GM18951 (cell line): ENCODE data around the gene MTSS2.

Experiments used
- POLR2A ChIP-seq: IDR thresholded peaks from 4 replicates; pipeline ENCODE4 v1.6.1; 2011; ENCODE audit warnings: mild to moderate bottlenecking; ENCODE audit not compliant: insufficient read length, insufficient read depth; ENCODE audit errors: extremely low read depth
- in situ Hi-C: fragments of 300-500 bp; cut with MboI; formaldehyde crosslinking; loops from one replicate; pipeline ENCODE4 v1.12.0; 2022; ENCODE audit warnings: low sequenced_read_pairs, mixed read lengths, inconsistent platforms; ENCODE audit not compliant: unreplicated experiment

Gene MTSS2

DNA sequence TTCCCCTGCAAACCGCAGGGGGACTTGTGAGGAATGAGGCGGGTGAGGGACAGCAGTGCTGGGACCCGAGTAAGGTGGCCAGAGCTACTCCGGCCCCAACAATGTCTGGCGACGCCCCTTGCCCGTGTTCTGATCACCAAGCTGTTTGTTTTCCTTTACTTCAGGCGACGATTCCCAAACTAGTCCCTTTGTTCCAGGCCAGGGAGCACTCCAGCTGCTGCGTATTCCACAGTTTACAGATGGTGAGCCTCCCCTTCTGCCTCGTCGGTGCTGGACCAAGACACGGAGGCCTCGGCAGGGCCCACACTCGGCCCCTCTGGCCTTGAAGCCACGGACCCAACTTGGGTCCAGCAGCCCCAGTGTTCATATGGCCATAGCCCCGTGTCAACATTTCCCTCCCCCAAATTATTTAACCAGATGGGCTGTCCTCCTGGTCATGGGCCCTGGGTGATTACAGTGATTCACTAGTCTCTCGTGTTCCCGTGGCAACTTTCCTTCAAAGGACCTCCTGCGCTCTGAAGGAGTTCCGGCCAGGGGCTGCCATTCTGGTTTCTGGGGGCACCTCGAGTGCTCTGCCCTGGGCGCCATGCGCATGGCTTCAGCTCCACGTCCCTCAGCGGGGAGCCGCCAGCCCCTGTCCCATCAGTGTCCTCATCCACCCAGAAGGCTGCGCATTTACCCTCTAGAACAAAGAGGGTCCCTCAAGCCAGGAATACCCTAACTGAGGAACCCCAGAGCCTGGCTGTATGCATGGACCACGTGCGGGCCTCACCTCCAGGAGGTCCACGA, 24.8 kb upstream of the MTSS2 start:
- in situ Hi-C loops: no loop called here
- no peak for TF ChIP-seq POLR2A

DNA sequence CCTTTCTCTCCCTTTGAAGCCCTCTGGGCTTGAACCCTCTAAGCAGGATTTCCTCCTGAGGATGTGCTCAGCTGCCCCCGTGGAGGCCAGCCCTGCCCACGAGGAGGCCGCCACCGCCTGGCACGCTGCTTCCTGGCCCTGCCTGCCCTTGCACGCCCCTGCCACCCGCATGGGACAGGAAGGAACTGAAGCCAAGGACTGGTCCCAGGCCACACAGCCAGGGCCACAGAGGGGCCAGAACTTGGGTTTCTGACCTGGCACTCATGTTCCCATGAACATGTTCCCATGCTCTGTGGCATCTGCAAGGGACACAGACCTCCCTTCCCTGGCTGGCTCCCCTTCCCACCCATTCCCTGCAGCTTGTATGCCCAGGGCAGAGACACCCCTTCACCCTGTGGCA, 24.1 kb upstream of the MTSS2 start:
- TF ChIP-seq POLR2A: no peak
- in situ Hi-C loops: no loop called here

DNA sequence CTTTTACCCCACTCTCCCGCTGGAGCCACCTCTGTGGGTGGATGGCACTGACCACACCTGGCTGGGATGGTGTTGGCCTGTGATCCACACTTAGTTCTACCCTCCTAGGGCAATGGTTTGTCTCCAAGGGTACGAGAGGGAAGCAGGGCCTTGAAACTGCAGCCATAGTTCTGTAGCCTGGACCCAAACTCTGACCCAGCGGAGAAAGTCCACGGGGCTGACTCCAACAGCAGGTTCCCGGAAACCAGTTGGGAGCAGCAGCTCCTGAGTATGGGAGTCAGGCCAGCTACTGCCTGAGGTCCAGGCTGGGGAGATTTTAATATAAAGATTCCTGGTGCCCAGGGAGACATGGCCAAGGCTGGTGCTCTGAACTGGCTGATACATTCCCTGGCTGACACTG, 23.6 kb upstream of the MTSS2 start:
- no peak for TF ChIP-seq POLR2A
- in situ Hi-C loops: no loop called here

DNA sequence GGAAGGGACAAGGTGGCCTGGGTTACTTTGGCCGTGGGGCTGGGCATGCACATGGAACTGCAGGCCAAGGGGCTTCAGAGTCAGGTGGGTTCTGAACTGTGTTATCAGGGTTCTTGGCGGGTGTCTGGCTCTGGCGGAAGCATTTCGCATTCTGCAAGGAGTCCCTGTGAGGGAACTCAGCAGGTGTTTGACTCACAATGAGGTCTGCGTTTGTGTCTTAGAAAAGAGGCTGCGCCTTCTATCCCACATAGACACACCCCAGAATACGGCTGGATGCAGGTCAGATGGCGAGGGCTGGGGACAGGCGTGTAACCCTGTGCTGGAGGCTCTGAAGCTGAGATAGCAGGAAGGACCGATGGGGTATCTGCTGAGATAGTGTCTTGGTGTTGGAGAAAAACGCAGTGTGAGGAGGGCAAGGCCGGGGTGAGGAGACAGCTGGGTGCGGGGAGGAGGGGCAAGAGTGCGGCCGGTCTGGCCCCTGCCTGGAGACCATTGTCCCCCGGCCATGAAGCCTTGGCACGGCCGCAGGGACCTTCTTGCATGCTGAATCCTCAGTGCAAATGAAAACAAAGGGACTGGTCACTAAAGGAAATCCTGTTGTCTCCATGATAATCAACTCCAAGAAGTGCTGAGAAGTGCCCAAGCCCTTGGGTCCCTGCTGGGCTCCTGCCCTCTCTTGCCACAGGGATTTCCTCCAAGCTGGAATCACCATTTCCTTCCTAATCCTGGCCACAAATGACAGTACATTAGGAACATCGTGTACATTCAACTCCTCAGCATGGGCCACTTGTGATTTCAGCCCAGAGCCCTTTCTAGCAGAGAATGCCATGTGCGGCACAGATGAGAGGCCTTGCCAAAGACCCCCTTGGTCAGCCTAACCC, 22.8 kb upstream of the MTSS2 start:
- no peak for TF ChIP-seq POLR2A
- in situ Hi-C loops: no loop called here

DNA sequence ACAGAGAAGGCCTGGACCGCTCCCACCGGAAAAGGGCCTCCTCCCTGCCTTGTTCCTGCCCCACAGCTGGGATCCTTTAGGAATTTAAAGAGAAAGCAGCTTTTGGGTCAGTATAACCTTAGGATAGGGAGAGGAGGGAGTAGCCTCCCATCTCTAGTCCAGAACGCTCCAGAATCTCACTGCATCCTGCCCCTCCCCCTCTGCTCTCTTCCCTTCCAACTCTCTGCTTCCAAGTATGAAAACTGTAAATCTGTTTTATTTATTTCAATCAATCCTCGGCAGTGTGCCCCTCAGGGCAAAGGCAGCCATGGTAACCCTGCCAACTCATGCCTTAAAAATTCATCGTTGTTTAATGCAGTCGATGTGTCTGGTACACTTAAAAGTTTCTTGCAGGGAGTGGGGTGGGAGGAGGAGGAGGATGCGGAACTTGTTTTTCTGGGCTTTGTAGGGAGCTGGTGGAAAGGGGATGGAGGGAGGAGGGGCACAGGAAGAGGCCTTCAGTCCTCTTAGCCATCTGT, 21.2 kb upstream of the MTSS2 start:
- in situ Hi-C loops: no loop called here

DNA sequence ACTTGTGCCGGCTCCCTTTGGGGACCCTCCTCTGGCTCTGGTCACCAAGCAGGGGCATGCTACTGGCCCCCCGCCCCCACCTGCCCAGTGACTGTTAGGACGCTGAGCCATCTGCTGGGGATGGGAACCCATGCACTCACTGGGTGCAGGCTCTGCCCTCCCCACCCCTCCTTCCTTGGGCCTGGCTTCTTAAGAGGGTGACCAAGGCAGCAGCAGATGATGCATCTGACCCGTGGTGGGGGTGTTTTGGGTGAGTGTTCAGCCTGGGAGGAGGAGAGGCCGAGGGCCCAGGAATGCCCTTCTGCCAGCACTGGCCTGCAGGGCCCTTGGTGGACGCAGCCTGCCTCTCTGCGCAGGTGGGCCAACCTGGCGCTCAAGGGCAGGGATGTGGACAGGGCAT, 19.2 kb upstream of the MTSS2 start:
- no peak for TF ChIP-seq POLR2A
- in situ Hi-C loops: no loop called here

More for the DNA sequence above, 21.2 kb upstream of the MTSS2 start:
- TF ChIP-seq POLR2A: no peak

DNA sequence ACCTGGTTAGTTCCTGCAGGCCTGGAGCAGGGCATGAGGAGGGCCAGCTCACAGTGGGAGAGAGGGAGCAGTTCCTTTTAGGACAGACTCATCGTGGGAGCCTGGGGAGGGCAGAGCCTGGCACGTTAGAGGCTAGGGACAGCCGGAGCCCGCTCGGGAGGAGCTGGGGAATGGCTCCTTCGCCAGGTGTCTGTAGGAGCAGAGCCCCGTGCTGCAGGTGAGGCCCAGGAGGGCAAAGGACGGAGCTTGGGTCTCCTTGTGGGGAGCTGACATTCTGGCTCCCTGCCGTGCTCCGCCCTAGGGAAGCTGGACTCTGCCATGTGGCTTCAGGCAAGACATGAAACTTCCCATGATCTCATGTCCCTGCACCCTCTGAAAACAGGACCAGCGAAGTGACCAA, 18.7 kb upstream of the MTSS2 start:
- TF ChIP-seq POLR2A: no peak
- in situ Hi-C loops: no loop called here

DNA sequence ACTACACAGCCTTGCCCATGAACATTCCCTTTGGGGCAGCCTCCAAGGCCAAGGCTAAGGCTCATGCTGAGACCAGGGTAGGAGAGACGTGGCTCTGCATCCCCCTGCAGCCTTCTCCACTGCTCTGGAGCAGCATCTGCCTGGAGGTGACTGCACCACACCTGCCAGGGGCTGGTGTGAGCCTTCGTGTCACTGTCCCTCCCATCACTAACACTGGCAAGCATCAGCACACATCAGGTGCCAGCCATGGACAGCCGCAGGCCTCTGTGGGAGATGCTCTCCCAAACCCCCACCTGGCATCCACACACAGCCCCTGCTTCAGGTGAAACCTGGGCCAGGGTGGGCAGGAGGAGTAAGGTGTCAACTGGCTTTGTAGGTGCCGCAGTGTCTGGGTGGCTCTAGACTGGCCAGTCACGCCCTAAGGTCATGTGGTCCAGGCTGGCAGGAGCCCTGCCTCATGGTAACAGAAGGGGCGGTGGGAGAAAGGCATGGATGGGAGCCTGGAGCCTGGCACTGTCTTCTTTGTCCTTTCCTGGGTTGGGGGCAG, 18.1 kb upstream of the MTSS2 start:
- in situ Hi-C loops: no loop called here
- no peak for TF ChIP-seq POLR2A

DNA sequence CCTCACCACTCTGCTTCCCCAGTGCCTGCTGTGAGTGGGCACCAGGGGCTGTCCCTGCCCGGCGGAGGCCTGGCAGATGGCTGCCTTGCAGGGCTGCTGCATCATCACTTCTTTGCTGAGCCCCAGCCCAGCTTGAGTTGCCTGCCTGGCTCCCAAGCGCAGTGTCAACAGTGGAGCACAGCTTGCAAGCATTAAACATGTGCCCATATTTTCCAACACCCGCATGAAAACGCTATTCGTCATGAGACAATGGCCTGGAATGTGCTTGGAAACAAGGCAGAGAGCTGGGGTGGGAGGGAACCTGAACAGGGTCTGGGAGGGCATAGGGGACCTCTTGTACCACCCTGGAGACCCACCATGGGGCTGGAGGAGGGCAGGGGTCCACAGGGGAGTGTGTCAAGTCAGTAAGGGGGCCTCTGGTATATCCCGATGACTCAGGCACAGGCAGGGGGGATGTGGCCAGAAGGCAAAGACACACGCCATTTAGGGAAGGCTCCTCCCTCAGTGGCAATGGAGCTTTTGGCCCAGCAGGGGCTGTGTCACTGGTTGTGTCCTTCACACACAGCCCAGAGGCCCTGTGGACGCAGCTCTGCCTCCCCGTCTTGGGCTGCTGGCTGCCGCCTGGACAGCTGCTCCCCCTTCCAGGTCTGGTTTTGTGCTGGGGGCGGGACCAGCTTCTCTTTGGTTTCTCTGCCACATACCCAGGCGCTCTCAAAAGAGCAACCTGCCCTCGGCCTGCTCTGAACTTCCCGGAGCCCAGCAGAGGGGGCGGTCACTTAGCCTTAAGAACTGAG, 17.4 kb upstream of the MTSS2 start:
- in situ Hi-C loops: no loop called here

DNA sequence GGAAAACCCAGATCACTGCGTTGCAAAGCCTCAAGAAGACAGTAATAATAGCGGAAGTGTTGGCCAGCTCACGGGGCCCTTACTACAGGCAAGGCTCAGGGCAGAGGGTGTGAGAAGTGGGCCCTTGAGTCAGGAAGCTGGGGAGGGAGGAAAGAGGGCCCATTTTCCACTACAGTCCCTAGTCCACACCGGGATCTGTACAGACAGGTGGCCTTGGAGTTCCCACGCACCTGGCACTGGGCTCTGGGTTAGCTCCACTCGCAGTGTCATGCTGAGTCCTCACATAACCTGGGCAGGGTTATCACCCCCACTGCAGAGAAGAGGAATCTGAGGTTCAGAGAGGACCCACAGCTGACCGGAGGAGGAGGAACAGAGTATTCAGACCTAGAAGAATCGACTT, 16.8 kb upstream of the MTSS2 start:
- in situ Hi-C loops: no loop called here
- TF ChIP-seq POLR2A: no peak

More for the DNA sequence above, 17.4 kb upstream of the MTSS2 start:
- TF ChIP-seq POLR2A: no peak

DNA sequence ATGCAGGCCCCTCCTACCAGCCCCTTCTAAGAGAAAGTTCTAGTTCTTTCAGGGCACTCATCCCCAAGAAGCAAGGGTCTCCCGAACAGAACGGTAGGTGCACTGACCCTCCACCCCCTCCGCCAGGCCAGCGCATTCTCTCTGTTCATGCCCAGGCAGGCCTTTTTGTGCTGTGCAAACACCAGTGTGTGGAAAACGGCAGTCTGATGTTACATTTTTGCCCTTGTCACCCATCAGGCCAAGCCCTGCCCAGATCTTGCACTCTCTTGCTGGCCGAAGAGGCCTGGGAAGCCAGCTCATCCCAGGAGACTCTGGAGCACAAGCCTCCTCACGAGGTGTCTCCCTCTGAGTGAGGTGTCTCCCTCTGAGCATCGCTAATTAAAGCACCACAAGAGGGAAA, 16.1 kb upstream of the MTSS2 start:
- TF ChIP-seq POLR2A: no peak
- in situ Hi-C loops: no loop called here

DNA sequence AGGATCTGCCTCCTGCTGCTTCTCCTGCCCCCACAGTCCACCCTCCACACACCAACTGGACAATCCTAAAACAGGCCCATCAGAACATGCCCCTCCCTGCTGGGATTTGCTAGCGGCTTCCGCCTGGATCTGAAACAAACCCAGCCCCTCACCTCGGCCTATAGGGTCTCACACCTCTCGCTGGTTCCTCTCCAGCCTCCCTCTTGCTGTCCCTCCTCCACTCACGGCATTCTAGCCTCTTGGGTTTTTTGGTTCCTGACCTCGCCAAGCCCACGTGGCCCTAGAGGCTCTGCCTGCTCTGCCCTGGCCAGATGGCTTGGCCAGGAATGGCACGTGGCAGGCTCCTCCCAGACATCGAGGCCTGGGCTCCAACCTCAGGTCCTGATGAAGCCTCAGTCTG, 15.7 kb upstream of the MTSS2 start:
- in situ Hi-C loops: no loop called here
- TF ChIP-seq POLR2A: no peak

DNA sequence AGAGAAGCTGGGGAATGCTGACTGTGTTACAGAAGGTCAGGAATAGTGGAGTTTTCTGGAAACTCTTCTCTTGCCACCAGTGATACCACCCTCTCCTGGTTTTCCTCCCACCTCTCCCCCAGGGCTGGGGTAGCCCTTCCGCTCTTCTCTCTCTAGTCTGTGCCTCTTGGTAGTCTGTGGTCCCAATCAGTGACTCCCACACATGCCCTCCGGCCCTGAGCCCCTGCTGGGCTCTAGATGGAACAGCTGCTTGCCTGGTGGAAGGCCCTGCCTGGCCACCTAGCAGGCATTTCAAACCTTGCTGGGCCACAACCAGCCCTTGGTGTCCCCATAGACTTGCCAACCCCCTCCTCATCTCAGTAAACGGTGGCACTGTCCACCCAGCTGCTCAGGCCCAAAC, 15.2 kb upstream of the MTSS2 start:
- TF ChIP-seq POLR2A: no peak
- in situ Hi-C loops: no loop called here
